C4-2B (cell line): ENCODE results near the gene TTC28.

Source experiments
- ZFX ChIP-seq: fragments of 450-650 bp; IDR thresholded peaks from 2 replicates; pipeline ENCODE4 v1.6.1; 2017
- TF ChIP-seq, protein P1 (sequence below): fragments of 450-650 bp; conservative IDR thresholded peaks from 2 replicates; pipeline ENCODE4 v1.5.1; 2017; ENCODE audit warnings: mild to moderate bottlenecking

DNA sequence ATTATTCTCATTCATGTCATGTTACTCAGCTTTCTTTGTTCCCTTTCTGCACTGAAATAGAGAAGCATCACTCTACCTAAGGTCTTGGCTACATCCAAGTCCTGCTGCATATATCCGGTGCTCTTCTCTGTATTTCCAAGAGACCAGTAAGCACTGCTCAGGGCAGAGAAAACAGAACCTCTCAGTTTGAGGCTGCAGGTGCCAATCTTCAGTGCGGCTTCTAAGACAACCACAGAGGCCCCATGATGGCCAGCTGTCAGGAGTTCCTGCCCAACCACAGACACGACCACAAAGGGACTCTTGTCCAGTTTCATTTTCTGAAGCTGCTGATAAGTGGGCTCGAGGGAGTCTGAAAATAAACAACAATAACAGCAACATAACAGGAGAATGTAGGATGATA is 382.1 kb downstream of the TTC28 start:
- TF ChIP-seq, protein P1, sequence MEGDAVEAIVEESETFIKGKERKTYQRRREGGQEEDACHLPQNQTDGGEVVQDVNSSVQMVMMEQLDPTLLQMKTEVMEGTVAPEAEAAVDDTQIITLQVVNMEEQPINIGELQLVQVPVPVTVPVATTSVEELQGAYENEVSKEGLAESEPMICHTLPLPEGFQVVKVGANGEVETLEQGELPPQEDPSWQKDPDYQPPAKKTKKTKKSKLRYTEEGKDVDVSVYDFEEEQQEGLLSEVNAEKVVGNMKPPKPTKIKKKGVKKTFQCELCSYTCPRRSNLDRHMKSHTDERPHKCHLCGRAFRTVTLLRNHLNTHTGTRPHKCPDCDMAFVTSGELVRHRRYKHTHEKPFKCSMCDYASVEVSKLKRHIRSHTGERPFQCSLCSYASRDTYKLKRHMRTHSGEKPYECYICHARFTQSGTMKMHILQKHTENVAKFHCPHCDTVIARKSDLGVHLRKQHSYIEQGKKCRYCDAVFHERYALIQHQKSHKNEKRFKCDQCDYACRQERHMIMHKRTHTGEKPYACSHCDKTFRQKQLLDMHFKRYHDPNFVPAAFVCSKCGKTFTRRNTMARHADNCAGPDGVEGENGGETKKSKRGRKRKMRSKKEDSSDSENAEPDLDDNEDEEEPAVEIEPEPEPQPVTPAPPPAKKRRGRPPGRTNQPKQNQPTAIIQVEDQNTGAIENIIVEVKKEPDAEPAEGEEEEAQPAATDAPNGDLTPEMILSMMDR = no peak
- TF ChIP-seq ZFX = no peak
